H1 (cell line): ENCODE results near the gene LMX1B. TPM values are rescaled to one million over a fixed set of nuclear protein-coding genes. Genes with fewer than 3 reads are reported as not detected.

Source experiments
- CBX5 ChIP-seq: fragments of 300-800, 300-1000 bp; sonication (generic); IDR thresholded peaks from 2 replicates; pipeline ENCODE4 v1.7.1; 2016; ENCODE audit warnings: antibody characterized with exemption, low read length, low read depth
- MAFK ChIP-seq: IDR thresholded peaks from 2 replicates; pipeline ENCODE4 v1.6.1; 2012; ENCODE audit warnings: low read depth, mild to moderate bottlenecking, improper control_type of control experiment, low read length
- polyA plus RNA-seq, 7 experiments: library from polyadenylated mRNA; depleted of rRNA in 3 of 7; stranded (reverse) in 5 of 7; unstranded in 2 of 7; fragments of >200 nt in 5 of 7; fragments of 200-250 nt in 2 of 7; gene quantifications; 1 replicate in 5 of 7; 2 replicates in 1 of 7; 4 replicates in 1 of 7; pipeline versions ENCODE4 v1.2.1 to v1.2.3, GENCODE V29; 2011 to 2013; ENCODE audit warnings: missing spikeins in 2 of 7, mixed read lengths in 2 of 7
- total RNA-seq: library from RNA; stranded (reverse); fragmentation: NEBNext Ultra II Directional; extraction: Animal tissue kit (Norgen Biotek cat#: 25700); gene quantifications from 2 replicates; pipeline ENCODE4 v1.2.1, GENCODE V29; 2021

LMX1B gene
- total and polyA plus RNA-seq, 2 of the 8 experiments (the other 6 are each of a cell fraction or from before 2014, with no cell fraction given), result 0.09 to 0.37 TPM

- no peak for TF ChIP-seq CBX5
- TF ChIP-seq MAFK, result no peak
Measured at GRCh38 chr9:126733005-126733404, 119.3 kb downstream of the LMX1B start (continued).
